Peyer's patch (tissue), 4 donors: ENCODE data around the gene MBD3L4.

Experiments used
- CTCF ChIP-seq, 6 experiments: fragments of 450-650 bp in 4 of 6; fragments of 200-600 bp in 2 of 6; sonication (generic) in 1 of 6; IDR thresholded peaks; one replicate each; pipeline ENCODE4 v1.5.1; 2017 to 2019; ENCODE audit warnings: antibody characterized with exemption in 6 of 6, mild to moderate bottlenecking in 3 of 6, moderate library complexity in 1 of 6
- POLR2A ChIP-seq, 2 donors: fragments of 450-650 bp; IDR thresholded peaks; one replicate each; pipeline ENCODE4 v1.5.1; 2017; ENCODE audit warnings: antibody characterized with exemption in 2 of 2, mild to moderate bottlenecking in 2 of 2, moderate library complexity in 2 of 2

GRCh38 chr19:6996810-6997209, 43.2 kb downstream of the MBD3L4 start:
- TF ChIP-seq CTCF (IDR thresholded peaks at IDR 0.05) (no peak), POLR2A (IDR thresholded peaks at IDR 0.05) (no peak)
